ENCODE results near the gene ZNF730.
"Not testable (repeated sequence)": the region's sequence is repeated elsewhere in the genome, so short reads cannot be mapped to it uniquely, and the experiment has no call there.

The ZNF730 gene

DNA sequence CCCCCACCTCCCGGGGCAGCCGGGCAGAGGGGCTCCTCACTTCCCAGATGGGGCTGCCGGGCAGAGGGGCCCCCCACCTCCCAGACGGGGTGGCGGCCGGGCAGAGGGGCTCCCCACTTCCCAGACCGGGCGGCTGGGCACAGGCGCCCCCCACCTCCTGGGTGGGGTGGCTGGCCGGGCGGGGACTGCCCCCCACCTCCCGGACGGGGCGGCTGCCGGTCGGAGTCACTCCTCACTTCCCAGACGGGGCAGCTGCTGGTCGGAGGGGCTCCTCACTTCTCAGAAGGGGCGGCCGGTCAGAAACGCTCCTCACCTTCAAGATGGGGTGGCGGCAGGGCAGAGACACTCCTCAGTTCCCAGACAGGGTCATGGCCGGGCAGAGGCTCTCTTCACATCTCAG, 43.9 kb downstream of the ZNF730 start:
- Histone ChIP-seq H3K79me2 (ENCODE audit: control insufficient read depth, low read length) (no peaks in the 10 kb centered on the region), H3K9me2 (replicated peaks; ENCODE audit: control insufficient read depth, low read length) (no peaks in the 10 kb centered on the region), H4K20me1 (ENCODE audit: control insufficient read depth, insufficient read depth, low read depth, low read length) (no peaks in the 10 kb centered on the region), H3K27ac (ENCODE audit: low read depth, low read length) (no peak overlapping the region), H3K4me3 (ENCODE audit: low read length) (no peak overlapping the region), H3K9me3 (ENCODE audit: control insufficient read depth, insufficient read depth, low read length) (no peaks in the 10 kb centered on the region), H3K4me2 (ENCODE audit: low read length) (no peak overlapping the region), H3F3A (ENCODE audit: control insufficient read depth, insufficient read depth) (no peaks in the 10 kb centered on the region), H3K4me1 (ENCODE audit: control insufficient read depth, low read length) (no peaks in the 10 kb centered on the region), H3K27me3 (ENCODE audit: control insufficient read depth, low read length) (no peaks in the 10 kb centered on the region), H3K36me3 (ENCODE audit: control insufficient read depth, low read length) (no peaks in the 10 kb centered on the region)
- no peak for TF ChIP-seq CTCF (IDR thresholded peaks at IDR 0.05; ENCODE audit: low read depth, low read length, poor library complexity, severe bottlenecking)
- no peak for TF ChIP-seq EZH2phosphoT487 (IDR thresholded peaks at IDR 0.05; ENCODE audit: borderline replicate concordance, low read length)

DNA sequence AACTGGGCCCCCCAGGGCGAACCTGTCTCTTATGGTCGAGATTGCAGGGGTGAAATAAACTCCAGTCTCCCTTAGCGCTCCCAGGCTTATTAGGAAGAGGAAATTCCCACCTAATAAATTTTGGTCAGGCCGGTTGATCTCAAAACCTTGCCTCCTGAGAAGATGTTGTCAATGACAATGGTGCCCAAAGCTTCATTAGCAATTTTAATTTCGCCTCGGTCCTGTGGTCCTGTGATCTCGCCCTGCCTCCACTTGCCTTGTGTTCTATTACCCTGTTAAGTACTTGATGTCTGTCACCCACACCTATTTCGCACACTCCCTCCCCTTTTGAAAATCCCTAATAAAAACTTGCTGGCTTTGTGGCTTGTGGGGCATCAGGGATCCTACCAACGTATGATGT, 51.5 kb downstream of the ZNF730 start:
- not testable (repeated sequence) for H3K4me1 ChIP-seq (ENCODE audit: control insufficient read depth, low read length); H3K9me2 ChIP-seq (replicated peaks; ENCODE audit: control insufficient read depth, low read length); H3K4me3 ChIP-seq (ENCODE audit: low read length); H3K27ac ChIP-seq (ENCODE audit: low read depth, low read length); H4K20me1 ChIP-seq (ENCODE audit: control insufficient read depth, insufficient read depth, low read depth, low read length); H3K27me3 ChIP-seq (ENCODE audit: control insufficient read depth, low read length); H3F3A ChIP-seq (ENCODE audit: control insufficient read depth, insufficient read depth); H3K36me3 ChIP-seq (ENCODE audit: control insufficient read depth, low read length); H3K79me2 ChIP-seq (ENCODE audit: control insufficient read depth, low read length); H3K9me3 ChIP-seq (ENCODE audit: control insufficient read depth, insufficient read depth, low read length); H3K4me2 ChIP-seq (ENCODE audit: low read length)

GRCh38 chr19:23183251-23183650, 66.4 kb downstream of the ZNF730 start:
- no peak for TF ChIP-seq EZH2phosphoT487 (IDR thresholded peaks at IDR 0.05; ENCODE audit: borderline replicate concordance, low read length)
- no peaks in the 10 kb centered on the region for H3K36me3 ChIP-seq (ENCODE audit: control insufficient read depth, low read length)
- no peak overlapping the region for H3K4me3 ChIP-seq (ENCODE audit: low read length)
- H3F3A ChIP-seq (ENCODE audit: control insufficient read depth, insufficient read depth), result no peaks in the 10 kb centered on the region
- H3K9me2 ChIP-seq (replicated peaks; ENCODE audit: control insufficient read depth, low read length), result no peaks in the 10 kb centered on the region
- peaks cover 7% of the 10 kb centered on the region for H3K9me3 ChIP-seq (ENCODE audit: control insufficient read depth, insufficient read depth, low read length)
- H3K4me2 ChIP-seq (ENCODE audit: low read length), result no peak overlapping the region
- no peaks in the 10 kb centered on the region for H4K20me1 ChIP-seq (ENCODE audit: control insufficient read depth, insufficient read depth, low read depth, low read length)
- no peak overlapping the region for H3K27ac ChIP-seq (ENCODE audit: low read depth, low read length)
- H3K27me3 ChIP-seq (ENCODE audit: control insufficient read depth, low read length), result no peaks in the 10 kb centered on the region
- H3K79me2 ChIP-seq (ENCODE audit: control insufficient read depth, low read length), result no peaks in the 10 kb centered on the region
- H3K4me1 ChIP-seq (ENCODE audit: control insufficient read depth, low read length), result no peaks in the 10 kb centered on the region

- Histone ChIP-seq H3K4me3 (ENCODE audit: low read length) (no peak overlapping the region), H3K79me2 (ENCODE audit: control insufficient read depth, low read length) (no peaks in the 10 kb centered on the region), H3K4me2 (ENCODE audit: low read length) (no peak overlapping the region), H3K36me3 (ENCODE audit: control insufficient read depth, low read length) (no peaks in the 10 kb centered on the region), H3F3A (ENCODE audit: control insufficient read depth, insufficient read depth) (no peaks in the 10 kb centered on the region), H3K27ac (ENCODE audit: low read depth, low read length) (no peak overlapping the region), H3K4me1 (ENCODE audit: control insufficient read depth, low read length) (no peaks in the 10 kb centered on the region), H3K9me3 (ENCODE audit: control insufficient read depth, insufficient read depth, low read length) (no peaks in the 10 kb centered on the region), H4K20me1 (ENCODE audit: control insufficient read depth, insufficient read depth, low read depth, low read length) (no peaks in the 10 kb centered on the region), H3K9me2 (replicated peaks; ENCODE audit: control insufficient read depth, low read length) (no peaks in the 10 kb centered on the region), H3K27me3 (ENCODE audit: control insufficient read depth, low read length) (no peaks in the 10 kb centered on the region)
- TF ChIP-seq CTCF (IDR thresholded peaks at IDR 0.05; ENCODE audit: low read depth, low read length, poor library complexity, severe bottlenecking), result no peak
- no peak for TF ChIP-seq EZH2phosphoT487 (IDR thresholded peaks at IDR 0.05; ENCODE audit: borderline replicate concordance, low read length)
Observed at GRCh38 chr19:23190341-23190740, 73.5 kb downstream of the ZNF730 start.

Data from DOHH2 (cell line).